ENCODE measurements around the gene PLVAP. TPM values are rescaled to one million over a fixed set of nuclear protein-coding genes. Genes with fewer than 3 reads are reported as not detected.

PLVAP gene
- total and polyA plus RNA-seq, 9 of the 15 experiments (the other 6 are each of a cell fraction or from before 2014, with no cell fraction given): 0.09 to 0.84 (median 0.51) TPM; not detected in 4

- no peak for TF ChIP-seq ATF3 (IDR thresholded peaks at IDR 0.05)
- no peak for TF ChIP-seq ATF3 (CRISPR knock-in tag; conservative IDR thresholded peaks at IDR 0.05)
- no peak for TF ChIP-seq ZNF280B (CRISPR knock-in tag; IDR thresholded peaks at IDR 0.05)
- 0 out of 2 replicates have a peak, but pooled peaks have one; percentile 20 for TF ChIP-seq BCOR (IDR thresholded peaks at IDR 0.05)
- no peak for TF ChIP-seq POU5F1 (IDR thresholded peaks at IDR 0.05; ENCODE audit: borderline replicate concordance, low read depth, low read length, partially characterized antibody)
- TF ChIP-seq NFIC (IDR thresholded peaks at IDR 0.05): peak; percentile 52; the same call in 1 of the 2 replicates
- no peak for TF ChIP-seq ZSCAN29 (IDR thresholded peaks at IDR 0.05)
- no peak for TF ChIP-seq BRF1 (IDR thresholded peaks at IDR 0.05; ENCODE audit: borderline replicate concordance, extremely low read depth, insufficient read length)
- TF ChIP-seq ATF4 (CRISPR knock-in tag; IDR thresholded peaks at IDR 0.05): no peak
- TF ChIP-seq ZNF695 (CRISPR knock-in tag; IDR thresholded peaks at IDR 0.05): no peak
- TF ChIP-seq ZBTB7A (IDR thresholded peaks at IDR 0.05; ENCODE audit: borderline replicate concordance, control insufficient read depth, low read depth, low read length): no peak; the same call in none of the 2 replicates
- no peak for TF ChIP-seq PHB (CRISPR knock-in tag; IDR thresholded peaks at IDR 0.05)
- TF ChIP-seq ZNF436 (CRISPR knock-in tag; IDR thresholded peaks at IDR 0.05): no peak
- no peak for TF ChIP-seq ZNF217 (CRISPR knock-in tag; IDR thresholded peaks at IDR 0.05)
- peak in 1 of 2 experiments; percentile 74 for TF ChIP-seq NRF1 (conservative IDR thresholded peaks at IDR 0.05 in 1 of 2, IDR thresholded peaks at IDR 0.05 in 1 of 2)
- no peak for TF ChIP-seq ILK (tag; IDR thresholded peaks at IDR 0.05; ENCODE audit: borderline replicate concordance, low read depth)
- TF ChIP-seq NEUROD1 (IDR thresholded peaks at IDR 0.05; ENCODE audit: borderline replicate concordance, low read depth, low read length, partially characterized antibody): peak; percentile 100
- TF ChIP-seq ESRRA (IDR thresholded peaks at IDR 0.05; ENCODE audit: borderline replicate concordance, low read depth): peak; percentile 81; the same call in 1 of the 2 replicates
- no peak for TF ChIP-seq TRIM28 (IDR thresholded peaks at IDR 0.05)
- no peak for TF ChIP-seq HOXB6 (CRISPR knock-in tag; IDR thresholded peaks at IDR 0.05; ENCODE audit: borderline replicate concordance)
- TF ChIP-seq DMBX1 (CRISPR knock-in tag; IDR thresholded peaks at IDR 0.05; ENCODE audit: borderline replicate concordance): no peak
- no peak for TF ChIP-seq CHAMP1 (IDR thresholded peaks at IDR 0.05)
- no peak for TF ChIP-seq MIER1 (IDR thresholded peaks at IDR 0.05; ENCODE audit: low read depth)
Measured at GRCh38 chr19:17309198-17309964, 67.8 kb downstream of the PLVAP start, which contains the start of gene DDA1 (continued).

All from K562 (cell line).